ENCODE measurements around the gene TAF11L11.
"Not testable (repeated sequence)": the region's sequence is repeated elsewhere in the genome, so short reads cannot be mapped to it uniquely, and the experiment has no call there.

The TAF11L11 gene

GRCh38 chr5:17625686-17626085 is 21.7 kb downstream of the TAF11L11 start:
- Histone ChIP-seq H3K27ac (ENCODE audit: low read depth, low read length) (no peak overlapping the region), H3K79me2 (ENCODE audit: insufficient read depth, low read length) (no peaks in the 10 kb centered on the region), H3F3A (ENCODE audit: insufficient read depth) (no peaks in the 10 kb centered on the region), H4K20me1 (ENCODE audit: low read depth, low read length) (no peaks in the 10 kb centered on the region), H3K27me3 (ENCODE audit: low read length) (no peaks in the 10 kb centered on the region), H3K9ac (ENCODE audit: low read length) (no peak overlapping the region), H3K9me2 (replicated peaks; ENCODE audit: insufficient read depth, low read length) (no peaks in the 10 kb centered on the region), H3K9me3 (ENCODE audit: insufficient read depth, low read length) (no peaks in the 10 kb centered on the region), H3K36me3 (ENCODE audit: low read length) (no peaks in the 10 kb centered on the region), H2AFZ (ENCODE audit: low read depth, low read length, severe bottlenecking) (no peak overlapping the region), H3K4me2 (ENCODE audit: low read depth, low read length, poor library complexity, severe bottlenecking) (no peak overlapping the region), H3K4me3 (ENCODE audit: insufficient read depth, low read length, poor library complexity, severe bottlenecking) (no peak overlapping the region)
- no peak for TF ChIP-seq CTCF (IDR thresholded peaks at IDR 0.05; ENCODE audit: insufficient read depth, low read length, poor library complexity, severe bottlenecking)
- no peak for TF ChIP-seq EZH2phosphoT487 (conservative IDR thresholded peaks at IDR 0.05; ENCODE audit: low read length)

GRCh38 chr5:17631788-17632187 is 27.8 kb downstream of the TAF11L11 start, which contains the start of gene TAF11L13:
TSS of gene TAF11L13 (plus strand) at chr5:17632088.
- H3K27me3 ChIP-seq (ENCODE audit: low read length); H3K9me3 ChIP-seq (ENCODE audit: insufficient read depth, low read length); H3K4me2 ChIP-seq (ENCODE audit: low read depth, low read length, poor library complexity, severe bottlenecking); H3K36me3 ChIP-seq (ENCODE audit: low read length); H4K20me1 ChIP-seq (ENCODE audit: low read depth, low read length); H3K79me2 ChIP-seq (ENCODE audit: insufficient read depth, low read length); H3K9ac ChIP-seq (ENCODE audit: low read length); H3F3A ChIP-seq (ENCODE audit: insufficient read depth); H2AFZ ChIP-seq (ENCODE audit: low read depth, low read length, severe bottlenecking); H3K27ac ChIP-seq (ENCODE audit: low read depth, low read length); H3K9me2 ChIP-seq (replicated peaks; ENCODE audit: insufficient read depth, low read length); H3K4me3 ChIP-seq (ENCODE audit: insufficient read depth, low read length, poor library complexity, severe bottlenecking): not testable (repeated sequence)

GRCh38 chr5:17634160-17634559 is 30.2 kb downstream of the TAF11L11 start, which contains the start of gene TAF11L14:
TSS of gene TAF11L14 (plus strand) at chr5:17634460.
- Histone ChIP-seq H3K79me2 (ENCODE audit: insufficient read depth, low read length) (no peaks in the 10 kb centered on the region), H2AFZ (ENCODE audit: low read depth, low read length, severe bottlenecking) (no peak within 1 kb of the TSS), H3K9me3 (ENCODE audit: insufficient read depth, low read length) (no peaks in the 10 kb centered on the region), H3K27ac (ENCODE audit: low read depth, low read length) (no peak within 1 kb of the TSS), H3F3A (ENCODE audit: insufficient read depth) (no peaks in the 10 kb centered on the region), H3K4me3 (ENCODE audit: insufficient read depth, low read length, poor library complexity, severe bottlenecking) (no peak within 1 kb of the TSS), H3K4me2 (ENCODE audit: low read depth, low read length, poor library complexity, severe bottlenecking) (no peak within 1 kb of the TSS), H3K9me2 (replicated peaks; ENCODE audit: insufficient read depth, low read length) (no peaks in the 10 kb centered on the region), H3K9ac (ENCODE audit: low read length) (no peak within 1 kb of the TSS), H3K36me3 (ENCODE audit: low read length) (no peaks in the 10 kb centered on the region), H3K27me3 (ENCODE audit: low read length) (no peaks in the 10 kb centered on the region), H4K20me1 (ENCODE audit: low read depth, low read length) (no peaks in the 10 kb centered on the region)
- TF ChIP-seq CTCF (IDR thresholded peaks at IDR 0.05; ENCODE audit: insufficient read depth, low read length, poor library complexity, severe bottlenecking) (no peak), EZH2phosphoT487 (conservative IDR thresholded peaks at IDR 0.05; ENCODE audit: low read length) (no peak)

- not testable (repeated sequence) for H3K27me3 ChIP-seq (ENCODE audit: low read length); H2AFZ ChIP-seq (ENCODE audit: low read depth, low read length, severe bottlenecking); H3K36me3 ChIP-seq (ENCODE audit: low read length); H3K27ac ChIP-seq (ENCODE audit: low read depth, low read length); H3K9me3 ChIP-seq (ENCODE audit: insufficient read depth, low read length); H3K4me3 ChIP-seq (ENCODE audit: insufficient read depth, low read length, poor library complexity, severe bottlenecking); H3K9ac ChIP-seq (ENCODE audit: low read length); H3K4me2 ChIP-seq (ENCODE audit: low read depth, low read length, poor library complexity, severe bottlenecking); H3K79me2 ChIP-seq (ENCODE audit: insufficient read depth, low read length); H3K9me2 ChIP-seq (replicated peaks; ENCODE audit: insufficient read depth, low read length); H3F3A ChIP-seq (ENCODE audit: insufficient read depth); H4K20me1 ChIP-seq (ENCODE audit: low read depth, low read length)
Observed at GRCh38 chr5:17649232-17649631, 45.2 kb downstream of the TAF11L11 start.

GRCh38 chr5:17655201-17655759 is 51.3 kb downstream of the TAF11L11 start:
- H3K36me3 ChIP-seq (ENCODE audit: low read length); H3K9ac ChIP-seq (ENCODE audit: low read length); H2AFZ ChIP-seq (ENCODE audit: low read depth, low read length, severe bottlenecking); H3K4me2 ChIP-seq (ENCODE audit: low read depth, low read length, poor library complexity, severe bottlenecking); H3K9me2 ChIP-seq (replicated peaks; ENCODE audit: insufficient read depth, low read length); H3K9me3 ChIP-seq (ENCODE audit: insufficient read depth, low read length); H3K27ac ChIP-seq (ENCODE audit: low read depth, low read length); H3K79me2 ChIP-seq (ENCODE audit: insufficient read depth, low read length); H3F3A ChIP-seq (ENCODE audit: insufficient read depth); H3K4me3 ChIP-seq (ENCODE audit: insufficient read depth, low read length, poor library complexity, severe bottlenecking); H4K20me1 ChIP-seq (ENCODE audit: low read depth, low read length); H3K27me3 ChIP-seq (ENCODE audit: low read length): not testable (repeated sequence)
